Activated CD8-positive, alpha-beta memory T cell treated with anti-CD3 and anti-CD28 coated beads, Interleukin-2, amount 10 ng/mL, durations not matched to agents 7 days and 5 days (primary cell): ENCODE measurements around the gene ATXN1. TPM values are rescaled to one million over a fixed set of nuclear protein-coding genes. Genes with fewer than 3 reads are reported as not detected.

Experiments
- ATAC-seq: fragments of 150-1000 bp; cut with Tn5 transposase; one replicate; pipeline ENCODE4 v1.10.0; 2021; ENCODE audit warnings: moderate library complexity
- CTCF ChIA-PET: fragments of 350-600 bp; sonication (Branson Sonifier 250); formaldehyde crosslinking; loops from one replicate; lab custom pipeline; 2021; ENCODE audit warnings: antibody characterized with exemption; lab: Charles Lee
- DNase-seq: peaks from one replicate; pipeline ENCODE4 v3.0.0-alpha.2; 2020
- H3K27ac Mint-ChIP-seq: one replicate; pipeline ENCODE4 v1.8.0; 2021; ENCODE audit warnings: mild to moderate bottlenecking, mixed read lengths
- H3K27me3 Mint-ChIP-seq: one replicate; pipeline ENCODE4 v1.8.0; 2021; ENCODE audit warnings: mixed read lengths
- H3K36me3 Mint-ChIP-seq: one replicate; pipeline ENCODE4 v1.8.0; 2021; ENCODE audit warnings: mild to moderate bottlenecking, mixed read lengths
- H3K4me1 Mint-ChIP-seq: one replicate; pipeline ENCODE4 v1.8.0; 2021; ENCODE audit warnings: mixed read lengths
- H3K4me3 Mint-ChIP-seq: one replicate; pipeline ENCODE4 v1.8.0; 2021; ENCODE audit warnings: mild to moderate bottlenecking, moderate library complexity, mixed read lengths
- H3K9me3 Mint-ChIP-seq: one replicate; pipeline ENCODE4 v1.8.0; 2022; ENCODE audit warnings: low read depth, mixed read lengths
- total RNA-seq, 2 experiments: library from RNA; stranded (reverse); gene quantifications; one replicate each; pipeline ENCODE4 v1.2.3, GENCODE V29; 2021

ATXN1 gene
- total RNA-seq, 2 experiments from 2014 or later: 84.6 to 117 TPM

- H3K4me3 Mint-ChIP-seq: no peak overlapping the region
- no peaks in the 10 kb centered on the region for H3K9me3 Mint-ChIP-seq
- no peaks in the 10 kb centered on the region for H3K27me3 Mint-ChIP-seq
- CTCF ChIA-PET: interaction anchor here (0.8 to 1.4 kb wide), 3 partner anchors 12 to 28 kb away, joined by 3 read pairs; no protein-coding TSS in a partner anchor
- no peak for ATAC-seq
- peaks cover 33% of the 10 kb centered on the region for H3K36me3 Mint-ChIP-seq
- H3K27ac Mint-ChIP-seq: no peak overlapping the region
- peaks cover 35% of the 10 kb centered on the region for H3K4me1 Mint-ChIP-seq
- DNase-seq: no peak
Measured at GRCh38 chr6:16523606-16524379, 237.5 kb downstream of the ATXN1 start.

- H3K27ac Mint-ChIP-seq: no peak overlapping the region
Measured at GRCh38 chr6:16522937-16523336, 238.3 kb downstream of the ATXN1 start.

GRCh38 chr6:16521528-16521927, 239.7 kb downstream of the ATXN1 start:
- H3K4me1 Mint-ChIP-seq: peaks cover 51% of the 10 kb centered on the region
- no peaks in the 10 kb centered on the region for H3K9me3 Mint-ChIP-seq
- no peak for ATAC-seq
- CTCF ChIA-PET: interaction anchor here (3.2 kb wide), 1 partner anchor 10 kb away, joined by 17 read pairs; no protein-coding TSS in a partner anchor
- DNase-seq: no peak
- H3K4me3 Mint-ChIP-seq: no peak overlapping the region
- peaks cover 40% of the 10 kb centered on the region for H3K36me3 Mint-ChIP-seq
- no peak overlapping the region for H3K27ac Mint-ChIP-seq
- H3K27me3 Mint-ChIP-seq: no peaks in the 10 kb centered on the region

More at GRCh38 chr6:16522937-16523336, 238.3 kb downstream of the ATXN1 start:
- ATAC-seq: no peak
- Mint-ChIP-seq H3K4me3 (no peak overlapping the region), H3K36me3 (peaks cover 36% of the 10 kb centered on the region), H3K27me3 (no peaks in the 10 kb centered on the region), H3K4me1 (peaks cover 43% of the 10 kb centered on the region), H3K9me3 (no peaks in the 10 kb centered on the region)
- CTCF ChIA-PET: interaction anchor here (1.4 kb wide), 1 partner anchor 28 kb away, joined by 3 read pairs; no protein-coding TSS in a partner anchor
- DNase-seq: no peak

GRCh38 chr6:16519265-16520242, 241.7 kb downstream of the ATXN1 start:
- H3K27ac Mint-ChIP-seq: no peak overlapping the region

GRCh38 chr6:16518265-16518664, 243.0 kb downstream of the ATXN1 start:
- Mint-ChIP-seq H3K4me3 (no peak overlapping the region), H3K36me3 (peaks cover 33% of the 10 kb centered on the region), H3K27ac (peak overlapping the region; percentile 34), H3K9me3 (no peaks in the 10 kb centered on the region), H3K27me3 (no peaks in the 10 kb centered on the region), H3K4me1 (peaks cover 59% of the 10 kb centered on the region)
- DNase-seq (no peak), ATAC-seq (no peak)
- CTCF ChIA-PET: interaction anchor here (0.9 to 3.2 kb wide), 4 partner anchors 10 to 245 kb away, joined by 3 to 24 read pairs (median 3); partner anchors contain the start of gene ATXN1

More at GRCh38 chr6:16519265-16520242, 241.7 kb downstream of the ATXN1 start:
- H3K9me3 Mint-ChIP-seq: no peaks in the 10 kb centered on the region
- peaks cover 54% of the 10 kb centered on the region for H3K4me1 Mint-ChIP-seq
- peaks cover 34% of the 10 kb centered on the region for H3K36me3 Mint-ChIP-seq
- ATAC-seq: no peak
- CTCF ChIA-PET: interaction anchor here (3.2 kb wide), 1 partner anchor 8 kb away, joined by 17 read pairs; no protein-coding TSS in a partner anchor
- H3K27me3 Mint-ChIP-seq: no peaks in the 10 kb centered on the region
- no peak overlapping the region for H3K4me3 Mint-ChIP-seq
- DNase-seq: no peak

- Mint-ChIP-seq H3K36me3 (peaks cover 20% of the 10 kb centered on the region), H3K9me3 (no peaks in the 10 kb centered on the region), H3K4me1 (peaks cover 73% of the 10 kb centered on the region), H3K27ac (peak overlapping the region; percentile 41), H3K27me3 (no peaks in the 10 kb centered on the region), H3K4me3 (no peak overlapping the region)
- peak; percentile 53 for DNase-seq
- CTCF ChIA-PET: interaction anchor here (0.7 to 4.6 kb wide), 22 partner anchors 10 to 257 kb away, joined by 3 to 49 read pairs (median 4); partner anchors contain the start of gene ATXN1
- peak; percentile 52 for ATAC-seq
Measured at GRCh38 chr6:16514249-16514648, 247.0 kb downstream of the ATXN1 start.

GRCh38 chr6:16512544-16513290, 248.5 kb downstream of the ATXN1 start:
- DNase-seq (no peak), ATAC-seq (peak; percentile 59)
- peaks cover 16% of the 10 kb centered on the region for H3K36me3 Mint-ChIP-seq
- H3K4me1 Mint-ChIP-seq: peaks cover 60% of the 10 kb centered on the region
- H3K27me3 Mint-ChIP-seq: no peaks in the 10 kb centered on the region
- peak overlapping the region; percentile 85 for H3K27ac Mint-ChIP-seq
- H3K4me3 Mint-ChIP-seq: no peak overlapping the region
- no peaks in the 10 kb centered on the region for H3K9me3 Mint-ChIP-seq
- CTCF ChIA-PET: interaction anchor here (0.9 to 4.6 kb wide), 22 partner anchors 8 to 258 kb away, joined by 3 to 49 read pairs (median 5); partner anchors contain the start of gene ATXN1

- DNase-seq (peak; percentile 54), ATAC-seq (peak; percentile 34)
- Mint-ChIP-seq H3K36me3 (peaks cover 13% of the 10 kb centered on the region), H3K9me3 (no peaks in the 10 kb centered on the region), H3K4me3 (no peak overlapping the region), H3K27ac (peak overlapping the region; percentile 85), H3K4me1 (peaks cover 56% of the 10 kb centered on the region), H3K27me3 (no peaks in the 10 kb centered on the region)
- CTCF ChIA-PET: interaction anchor here (0.7 to 4.6 kb wide), 32 partner anchors 8 to 256 kb away, joined by 3 to 49 read pairs (median 4); partner anchors contain the start of gene ATXN1
Measured at GRCh38 chr6:16511723-16512489, 249.4 kb downstream of the ATXN1 start.

- CTCF ChIA-PET: interaction anchor here (0.7 to 4.6 kb wide), 34 partner anchors 9 to 810 kb away, joined by 3 to 49 read pairs (median 4); partner anchors contain the start of gene ATXN1
- no peak overlapping the region for H3K4me3 Mint-ChIP-seq
- peaks cover 16% of the 10 kb centered on the region for H3K36me3 Mint-ChIP-seq
- H3K4me1 Mint-ChIP-seq: peaks cover 58% of the 10 kb centered on the region
- no peaks in the 10 kb centered on the region for H3K9me3 Mint-ChIP-seq
- no peaks in the 10 kb centered on the region for H3K27me3 Mint-ChIP-seq
- H3K27ac Mint-ChIP-seq: peak overlapping the region; percentile 85
- no peak for DNase-seq
- ATAC-seq: no peak
Measured at GRCh38 chr6:16511040-16511660, 250.1 kb downstream of the ATXN1 start.

- H3K27ac Mint-ChIP-seq: no peak overlapping the region
- H3K27me3 Mint-ChIP-seq: no peaks in the 10 kb centered on the region
- H3K4me1 Mint-ChIP-seq: peaks cover 63% of the 10 kb centered on the region
- DNase-seq: no peak
- no peaks in the 10 kb centered on the region for H3K9me3 Mint-ChIP-seq
- no peak for ATAC-seq
- peaks cover 17% of the 10 kb centered on the region for H3K36me3 Mint-ChIP-seq
- H3K4me3 Mint-ChIP-seq: no peak overlapping the region
- CTCF ChIA-PET: interaction anchor here (0.9 to 4.6 kb wide), 22 partner anchors 10 to 809 kb away, joined by 3 to 49 read pairs (median 6); partner anchors contain the start of gene ATXN1
Measured at GRCh38 chr6:16510245-16510644, 251.0 kb downstream of the ATXN1 start.

GRCh38 chr6:16508959-16509358, 252.3 kb downstream of the ATXN1 start:
- ATAC-seq (no peak), DNase-seq (no peak)
- no peaks in the 10 kb centered on the region for H3K27me3 Mint-ChIP-seq
- H3K9me3 Mint-ChIP-seq: no peaks in the 10 kb centered on the region
- H3K4me1 Mint-ChIP-seq: peaks cover 66% of the 10 kb centered on the region
- H3K27ac Mint-ChIP-seq: no peak overlapping the region
- CTCF ChIA-PET: no interaction called here
- no peak overlapping the region for H3K4me3 Mint-ChIP-seq
- peaks cover 17% of the 10 kb centered on the region for H3K36me3 Mint-ChIP-seq
